Body of pancreas (tissue), 4 donors: ENCODE results near the gene VSTM4. TPM values are rescaled to one million over a fixed set of nuclear protein-coding genes. Genes with fewer than 3 reads are reported as not detected.

Source experiments
- ATAC-seq: fragments of 150-250 bp; one replicate; pipeline ENCODE4 v1.9.1; 2016
- DNase-seq, 4 donors: peaks; one replicate each; pipeline ENCODE4 v3.0.0-alpha.2; 2019
- H3K27ac ChIP-seq, 4 donors: fragments of 200-600 bp; sonication (generic); 1 replicate in 3 of 4; 2 replicates in 1 of 4; pipeline versions ENCODE4 v1.5.1 to v1.6.1; 2016 to 2019; ENCODE audit warnings: mild to moderate bottlenecking in 1 of 4, mixed read lengths in 1 of 4, moderate library complexity in 1 of 4
- H3K27me3 ChIP-seq, 2 donors: fragments of 200-600 bp; sonication (generic); one replicate each; pipeline ENCODE4 v1.6.0; 2016; ENCODE audit warnings: mild to moderate bottlenecking in 1 of 2
- H3K36me3 ChIP-seq, 2 donors: fragments of 200-600 bp; sonication (generic); replicated peaks in 1 of 2; 2 replicates each; pipeline ENCODE4 v1.5.1; 2016; ENCODE audit warnings: low read depth in 2 of 2; ENCODE audit not compliant: insufficient read depth in 1 of 2
- H3K4me1 ChIP-seq: fragments of 200-600 bp; sonication (generic); one replicate; pipeline ENCODE4 v1.6.0; 2016
- H3K4me3 ChIP-seq, 2 donors: fragments of 200-600 bp; sonication (generic); 1 replicate in 1 of 2; 2 replicates in 1 of 2; pipeline ENCODE4 v1.5.1; 2016 to 2019
- H3K9me3 ChIP-seq, 3 donors: fragments of 200-600 bp; sonication (generic); 1 replicate in 2 of 3; 2 replicates in 1 of 3; pipeline ENCODE4 v1.5.1; 2016
- POLR2A ChIP-seq, 3 donors: fragments of 450-650 bp; IDR thresholded peaks; one replicate each; pipeline ENCODE4 v1.6.1; 2016; ENCODE audit warnings: antibody characterized with exemption in 3 of 3, mild to moderate bottlenecking in 2 of 3
- WGBS, 2 donors: methylation state at CpG; one replicate each; pipeline ENCODE4 v1.1.5; 2017; 5-methylcytosine and 5-hydroxymethylcytosine counted together
- intact Hi-C: fragments of 100-400 bp; cut with DNase I; formaldehyde crosslinking; loops from one replicate; pipeline ENCODE4 v1.15.1; 2023
- total RNA-seq, 2 donors: library from RNA; depleted of rRNA; stranded (reverse); fragments of >200 nt; gene quantifications; one replicate each; pipeline ENCODE4 v1.1.0, GENCODE V29; 2016
- TF ChIP-seq, protein P1 (sequence below), 7 experiments: fragments of 450-650 bp in 4 of 7; fragments of 200-600 bp in 3 of 7; sonication (generic) in 3 of 7; IDR thresholded peaks; one replicate each; pipeline ENCODE4 v1.5.1; 2016 to 2019; ENCODE audit warnings: antibody characterized with exemption in 7 of 7

The VSTM4 gene
- total RNA-seq, 2 donors from 2014 or later = 3.4 to 5.6 TPM

DNA sequence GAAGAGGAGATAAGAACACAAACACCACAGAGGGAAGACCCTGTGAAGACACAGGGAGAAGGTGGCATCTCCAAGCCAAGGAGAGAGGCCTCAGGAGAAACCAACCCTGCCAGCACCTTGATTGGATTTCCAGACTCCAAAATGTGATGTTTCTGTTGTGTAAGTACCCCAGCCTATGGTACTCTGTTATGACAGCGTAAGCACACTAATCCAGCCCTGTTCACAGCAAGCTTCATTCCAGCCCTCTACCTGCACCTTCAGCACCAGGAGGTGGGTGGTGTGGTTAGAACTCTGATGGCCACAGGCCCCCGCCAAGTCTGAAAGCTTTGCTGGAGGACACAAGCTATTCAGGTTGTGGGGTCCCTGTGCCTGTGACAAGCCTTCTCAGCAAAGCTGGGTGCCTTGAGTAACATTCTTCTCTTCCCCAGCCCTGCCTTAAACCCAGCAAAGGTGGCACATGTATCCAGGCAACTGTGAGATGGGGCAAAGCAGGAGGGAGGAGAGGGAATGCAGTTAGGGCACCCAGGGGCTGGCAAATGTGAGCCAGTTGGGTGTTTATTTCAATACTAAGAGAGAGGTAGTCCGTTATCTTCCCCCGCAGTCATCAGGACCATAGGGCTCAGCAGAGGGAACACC lies 4.5 kb downstream of the VSTM4 start:
- peaks cover 15% of the 10 kb centered on the region for H3K4me1 ChIP-seq
- intact Hi-C loops = no loop called here
- no peak for TF ChIP-seq POLR2A (IDR thresholded peaks at IDR 0.05)
- TF ChIP-seq, protein P1, sequence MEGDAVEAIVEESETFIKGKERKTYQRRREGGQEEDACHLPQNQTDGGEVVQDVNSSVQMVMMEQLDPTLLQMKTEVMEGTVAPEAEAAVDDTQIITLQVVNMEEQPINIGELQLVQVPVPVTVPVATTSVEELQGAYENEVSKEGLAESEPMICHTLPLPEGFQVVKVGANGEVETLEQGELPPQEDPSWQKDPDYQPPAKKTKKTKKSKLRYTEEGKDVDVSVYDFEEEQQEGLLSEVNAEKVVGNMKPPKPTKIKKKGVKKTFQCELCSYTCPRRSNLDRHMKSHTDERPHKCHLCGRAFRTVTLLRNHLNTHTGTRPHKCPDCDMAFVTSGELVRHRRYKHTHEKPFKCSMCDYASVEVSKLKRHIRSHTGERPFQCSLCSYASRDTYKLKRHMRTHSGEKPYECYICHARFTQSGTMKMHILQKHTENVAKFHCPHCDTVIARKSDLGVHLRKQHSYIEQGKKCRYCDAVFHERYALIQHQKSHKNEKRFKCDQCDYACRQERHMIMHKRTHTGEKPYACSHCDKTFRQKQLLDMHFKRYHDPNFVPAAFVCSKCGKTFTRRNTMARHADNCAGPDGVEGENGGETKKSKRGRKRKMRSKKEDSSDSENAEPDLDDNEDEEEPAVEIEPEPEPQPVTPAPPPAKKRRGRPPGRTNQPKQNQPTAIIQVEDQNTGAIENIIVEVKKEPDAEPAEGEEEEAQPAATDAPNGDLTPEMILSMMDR (IDR thresholded peaks at IDR 0.05) = no peak
- no peak for ATAC-seq
- no peak overlapping the region for H3K4me3 ChIP-seq
- no peaks in the 10 kb centered on the region for H3K9me3 ChIP-seq
- no peaks in the 10 kb centered on the region for H3K36me3 ChIP-seq
- no peak overlapping the region for H3K27ac ChIP-seq
- 81 to 94% methylated on average over 4 of the region's 4 CpGs for WGBS, 2 donors
- H3K27me3 ChIP-seq = no peaks in the 10 kb centered on the region
- no peak for DNase-seq

DNA sequence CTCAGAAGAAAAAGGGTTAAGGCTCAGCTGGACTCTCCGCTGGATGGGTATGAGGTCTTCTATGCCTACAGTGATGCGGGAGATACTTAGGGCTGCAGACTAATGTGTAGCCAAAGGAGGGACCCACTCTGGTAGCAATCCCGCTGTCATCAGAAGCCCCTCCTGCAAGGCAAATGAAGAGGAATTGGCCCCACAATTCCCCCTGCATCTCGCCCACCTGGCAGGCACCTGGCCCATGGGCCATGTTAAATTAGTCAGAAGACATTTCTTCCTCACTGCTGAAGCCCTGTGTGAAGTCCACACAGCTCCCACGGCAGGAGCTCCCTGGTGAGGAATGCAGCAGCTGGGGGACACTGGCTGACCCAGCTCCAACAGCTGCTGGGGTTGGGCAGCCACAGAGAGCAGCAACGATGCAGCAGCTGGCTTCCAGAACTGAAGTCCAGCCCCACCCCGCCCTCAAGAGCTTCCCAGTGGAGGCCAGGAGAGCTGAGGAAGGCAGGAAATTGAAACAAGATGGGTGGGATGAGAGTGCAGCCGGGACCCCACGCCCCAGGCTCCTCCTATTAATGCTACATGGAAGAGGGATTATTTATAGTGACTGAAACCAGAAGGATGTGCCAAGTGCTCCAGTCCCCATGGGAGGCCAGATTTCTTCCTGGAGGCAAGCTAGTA lies 5.5 kb downstream of the VSTM4 start:
- Histone ChIP-seq H3K36me3 (no peaks in the 10 kb centered on the region), H3K27ac (no peak overlapping the region), H3K9me3 (no peaks in the 10 kb centered on the region), H3K27me3 (no peaks in the 10 kb centered on the region), H3K4me3 (no peak overlapping the region), H3K4me1 (peaks cover 13% of the 10 kb centered on the region)
- ATAC-seq (no peak), DNase-seq (peak in 2 of 4 donors; percentile 25 to 32)
- intact Hi-C loops = no loop called here
- WGBS, 2 donors = 62 to 65% methylated on average over 9 of the region's 9 CpGs
- TF ChIP-seq POLR2A (IDR thresholded peaks at IDR 0.05) = no peak

DNA sequence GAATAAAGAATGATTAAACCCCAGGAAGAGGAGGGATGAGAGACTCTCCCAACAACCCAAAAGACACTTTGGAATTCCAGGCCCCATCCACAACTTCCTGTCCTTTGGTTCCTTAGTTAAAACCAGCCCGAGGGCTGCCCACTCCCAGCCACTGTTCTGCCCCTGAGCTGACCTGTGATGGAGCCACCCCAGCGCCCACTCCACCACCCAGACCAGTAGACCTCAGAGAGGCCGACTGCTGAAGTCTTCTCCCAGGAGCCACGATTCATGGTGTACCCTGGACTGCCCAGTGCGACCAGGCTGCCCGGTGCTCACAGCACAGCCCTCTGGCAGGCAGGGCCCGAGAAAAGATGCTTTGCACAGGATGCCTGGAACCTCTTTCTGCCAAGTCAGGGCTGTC lies 6.7 kb downstream of the VSTM4 start:
- DNase-seq = no peak
- intact Hi-C loops = no loop called here
- H3K27me3 ChIP-seq = no peaks in the 10 kb centered on the region
- no peak for ATAC-seq
- peaks cover 10% of the 10 kb centered on the region for H3K4me1 ChIP-seq
- H3K36me3 ChIP-seq = no peaks in the 10 kb centered on the region
- no peak for TF ChIP-seq POLR2A (IDR thresholded peaks at IDR 0.05)
- TF ChIP-seq, protein P1 (IDR thresholded peaks at IDR 0.05) = no peak
- H3K4me3 ChIP-seq = no peak overlapping the region
- WGBS, 2 donors = 86 to 90% methylated on average over 5 to 7 of the region's 7 CpGs
- H3K27ac ChIP-seq = no peak overlapping the region
- no peaks in the 10 kb centered on the region for H3K9me3 ChIP-seq

DNA sequence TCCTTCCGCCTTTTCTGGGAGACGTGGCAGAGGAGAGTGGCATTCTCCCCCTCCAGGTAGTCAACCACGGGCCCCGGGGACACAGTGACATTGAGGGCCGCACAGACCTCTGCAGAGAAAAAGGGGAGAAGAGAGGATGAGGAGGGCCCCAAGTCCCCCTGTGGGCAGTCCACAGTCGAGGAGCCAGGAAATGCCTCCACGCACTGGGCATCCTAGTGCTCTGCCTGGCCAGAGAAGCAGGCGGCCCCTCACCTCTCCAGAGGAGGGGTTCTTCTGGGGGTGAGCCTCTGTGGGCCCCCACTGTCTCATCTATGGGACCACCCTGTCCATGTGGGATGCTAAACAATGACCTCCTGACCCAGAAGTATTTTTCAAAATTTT lies 7.4 kb downstream of the VSTM4 start:
- WGBS, 2 donors = 87 to 90% methylated on average over 3 to 8 of the region's 8 CpGs
- TF ChIP-seq POLR2A (IDR thresholded peaks at IDR 0.05) = no peak
- TF ChIP-seq, protein P1 (IDR thresholded peaks at IDR 0.05) = no peak
- DNase-seq (no peak), ATAC-seq (no peak)
- intact Hi-C loops = no loop called here
- Histone ChIP-seq H3K4me1 (peaks cover 10% of the 10 kb centered on the region), H3K27me3 (no peaks in the 10 kb centered on the region), H3K9me3 (no peaks in the 10 kb centered on the region), H3K27ac (no peak overlapping the region), H3K36me3 (no peaks in the 10 kb centered on the region), H3K4me3 (no peak overlapping the region)

DNA sequence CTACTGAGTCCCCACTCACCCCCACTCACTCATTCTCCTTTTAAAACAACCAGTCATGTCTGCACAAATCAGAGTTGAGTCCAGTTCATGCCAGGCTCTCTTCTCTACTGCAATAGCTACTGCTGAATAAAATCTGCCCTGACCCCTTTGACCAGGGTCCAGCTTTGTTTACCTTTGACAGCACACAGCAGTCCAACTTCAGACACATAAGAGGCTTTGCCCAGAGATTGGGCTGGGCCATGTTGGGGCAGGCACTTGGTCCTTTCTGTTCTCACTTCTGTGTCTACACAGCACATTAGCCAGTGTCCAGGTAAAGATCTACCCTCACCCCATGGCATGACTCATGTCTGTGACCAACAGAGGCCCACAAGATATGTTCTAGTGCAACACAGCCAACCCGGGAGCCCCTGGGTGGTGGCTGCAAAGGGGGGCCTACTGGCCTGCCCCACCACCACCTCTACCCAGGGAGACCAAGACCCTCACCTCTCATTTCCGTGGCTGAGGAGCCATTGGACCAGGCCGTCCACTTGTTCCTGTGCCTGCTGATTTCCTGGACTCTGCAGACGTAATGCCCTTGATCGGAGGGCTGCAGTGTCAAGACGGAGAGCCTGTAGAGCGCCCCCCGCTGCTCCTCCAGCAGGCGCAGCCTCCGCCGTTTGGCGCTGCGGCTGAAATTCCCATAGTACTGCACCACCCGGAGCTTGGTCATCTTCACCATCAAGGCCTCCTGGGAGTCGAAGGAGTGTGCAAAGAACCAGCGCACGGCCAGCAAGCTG lies 8.0 kb downstream of the VSTM4 start:
- peaks cover 10% of the 10 kb centered on the region for H3K4me1 ChIP-seq
- intact Hi-C loops = no loop called here

More for the DNA sequence above, 8.0 kb downstream of the VSTM4 start:
- ATAC-seq (no peak), DNase-seq (no peak)
- TF ChIP-seq, protein P1 (IDR thresholded peaks at IDR 0.05) = no peak
- TF ChIP-seq POLR2A (IDR thresholded peaks at IDR 0.05) = no peak
- 90 to 94% methylated on average over 16 to 17 of the region's 17 CpGs for WGBS, 2 donors
- H3K27me3 ChIP-seq = no peaks in the 10 kb centered on the region
- H3K9me3 ChIP-seq = no peaks in the 10 kb centered on the region
- H3K4me3 ChIP-seq = no peak overlapping the region
- H3K36me3 ChIP-seq = no peaks in the 10 kb centered on the region
- H3K27ac ChIP-seq = no peak overlapping the region
